Gastrocnemius medialis (tissue), 4 donors: ENCODE results near the gene PKD2L2. TPM values are rescaled to one million over a fixed set of nuclear protein-coding genes. Genes with fewer than 3 reads are reported as not detected.
"Not testable (repeated sequence)": the region's sequence is repeated elsewhere in the genome, so short reads cannot be mapped to it uniquely, and the experiment has no call there.

Experiments
- ATAC-seq, 2 donors: fragments of 150-250 bp; one replicate each; pipeline ENCODE4 v1.9.1; 2016
- DNase-seq, 2 donors: peaks; one replicate each; pipeline ENCODE4 v3.0.0-alpha.2; 2019
- H3K27ac ChIP-seq, 4 donors: fragments of 200-600 bp; sonication (generic); 1 replicate in 1 of 4; 2 replicates in 3 of 4; pipeline ENCODE4 v1.5.1; 2016 to 2018; ENCODE audit warnings: mild to moderate bottlenecking in 2 of 4, moderate library complexity in 1 of 4
- H3K27me3 ChIP-seq, 3 donors: fragments of 200-600 bp; sonication (generic) in 2 of 3; 1 replicate in 1 of 3; 2 replicates in 2 of 3; pipeline versions ENCODE4 v1.5.1 to v1.6.0; 2016 to 2019; ENCODE audit warnings: mild to moderate bottlenecking in 1 of 3, moderate library complexity in 1 of 3
- H3K36me3 ChIP-seq, 2 donors: fragments of 200-600 bp; sonication (generic) in 1 of 2; one replicate each; pipeline ENCODE4 v1.5.1; 2017 to 2018
- H3K4me1 ChIP-seq, 2 donors: fragments of 200-600 bp; sonication (generic) in 1 of 2; one replicate each; pipeline ENCODE4 v1.5.1; 2016 to 2017; ENCODE audit warnings: mild to moderate bottlenecking in 2 of 2
- H3K4me3 ChIP-seq, 4 donors: fragments of 200-600 bp; sonication (generic) in 3 of 4; 1 replicate in 1 of 4; 2 replicates in 3 of 4; pipeline ENCODE4 v1.5.1; 2016 to 2019; ENCODE audit warnings: mild to moderate bottlenecking in 2 of 4
- H3K9me3 ChIP-seq, 3 donors: fragments of 200-600 bp; sonication (generic) in 2 of 3; 1 replicate in 1 of 3; 2 replicates in 2 of 3; pipeline ENCODE4 v1.5.1; 2016 to 2019
- POLR2A ChIP-seq, 2 donors: fragments of 450-650 bp; IDR thresholded peaks; one replicate each; pipeline ENCODE4 v1.6.1; 2017; ENCODE audit warnings: antibody characterized with exemption in 2 of 2, mild to moderate bottlenecking in 2 of 2, moderate library complexity in 2 of 2
- in situ Hi-C, 4 donors: fragments of 200-750 bp; cut with MboI; loops; one replicate each; pipeline versions ENCODE4 v1.15.0 to v1.8.0; 2017; ENCODE audit warnings: low sequenced_read_pairs in 4 of 4
- intact Hi-C: fragments of 100-400 bp; cut with DNase I; formaldehyde crosslinking; loops from one replicate; pipeline ENCODE4 v1.15.1; 2023; ENCODE audit warnings: low total_unique reads
- total RNA-seq, 4 donors: library from RNA; depleted of rRNA; stranded (reverse); fragments of >200 nt; gene quantifications; one replicate each; pipeline versions ENCODE4 v1.1.0 to v1.2.3, GENCODE V29; 2016
- TF ChIP-seq, protein P1 (sequence below), 5 experiments: fragments of 450-650 bp in 3 of 5; fragments of 200-600 bp in 2 of 5; sonication (generic) in 2 of 5; IDR thresholded peaks in 4 of 5; conservative IDR thresholded peaks in 1 of 5; 1 replicate in 4 of 5; 2 replicates in 1 of 5; pipeline ENCODE4 v1.5.1; 2016 to 2019; ENCODE audit warnings: antibody characterized with exemption in 5 of 5, mild to moderate bottlenecking in 3 of 5, moderate library complexity in 3 of 5

PKD2L2 gene
- 1 to 10 TPM in 1 of 4 donors, under 1 TPM in 2, not detected in 1; 0.70 to 4.8 (median 0.94) TPM for total RNA-seq

DNA sequence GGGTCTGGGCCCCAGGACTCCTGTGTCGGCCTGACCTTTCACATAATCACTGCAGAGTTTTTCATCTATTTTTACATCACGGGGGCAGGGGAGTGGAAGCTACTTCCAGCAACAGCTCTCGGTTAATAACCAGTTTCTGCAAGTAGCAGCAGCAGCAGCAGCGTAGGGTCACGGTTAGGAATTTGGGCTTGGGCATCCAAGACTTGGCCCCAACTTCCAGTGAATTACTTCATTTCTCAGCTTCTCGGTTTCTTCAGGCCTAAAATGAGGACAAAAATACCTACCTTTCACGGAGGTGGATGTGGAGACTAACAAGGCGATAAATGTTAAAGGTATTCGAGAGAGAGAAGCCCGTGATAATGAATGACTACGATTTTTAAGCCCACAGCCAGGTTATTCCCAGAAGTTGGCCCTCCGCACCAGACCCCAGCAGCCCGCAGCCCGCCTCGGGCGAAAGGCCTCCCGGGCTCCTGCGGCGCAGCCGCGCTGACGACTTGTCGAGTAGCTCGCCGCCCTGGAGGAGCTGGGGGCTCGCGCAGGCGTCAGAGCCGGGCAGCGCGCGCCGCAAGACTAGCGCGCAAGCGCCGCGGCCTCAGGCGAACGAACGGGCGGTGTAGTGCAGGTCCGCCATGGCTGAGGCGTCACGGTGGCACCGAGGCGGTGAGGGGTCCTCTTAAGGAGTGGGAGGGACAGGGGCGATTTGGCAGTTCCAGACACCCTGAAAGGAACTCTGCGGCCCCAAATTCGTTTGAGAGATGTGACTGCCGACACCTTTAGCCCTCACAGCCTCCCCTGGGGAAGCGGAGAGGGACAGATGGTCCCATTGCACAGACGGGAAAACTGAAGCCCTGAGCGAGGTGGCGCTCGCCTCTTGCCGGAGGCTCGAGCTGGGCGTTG is at the start of gene PKD2L2:
PKD2L2 (plus strand) TSS at position 595 of the 897 bp plus-strand sequence; CDS start at position 630, 35 bp downstream.
- Histone ChIP-seq H3K4me3 (peak within 1 kb of the TSS; percentile 43 to 51 (median 46)), H3K9me3 (no peaks in the 10 kb centered on the region), H3K27ac (peak within 1 kb of the TSS; percentile 88 to 97 (median 92)), H3K36me3 (peaks cover 0 to 38% of the 10 kb centered on the region in 2 donors), H3K4me1 (peaks cover 10 to 40% of the 10 kb centered on the region in 2 donors), H3K27me3 (no peaks in the 10 kb centered on the region)
- intact Hi-C loops: loop anchor here (5.0 kb wide), 1 partner anchor 112 kb away; no protein-coding TSS in a partner anchor
- DNase-seq (peak; percentile 50 to 82), ATAC-seq (peak; percentile 42 to 66)
- in situ Hi-C loops: loop anchor here in 1 of 4 donors (10.0 kb wide), 1 partner anchor 54 kb away; no protein-coding TSS in a partner anchor
- TF ChIP-seq POLR2A (IDR thresholded peaks at IDR 0.05): peak; percentile 41 to 50
- TF ChIP-seq, protein P1, sequence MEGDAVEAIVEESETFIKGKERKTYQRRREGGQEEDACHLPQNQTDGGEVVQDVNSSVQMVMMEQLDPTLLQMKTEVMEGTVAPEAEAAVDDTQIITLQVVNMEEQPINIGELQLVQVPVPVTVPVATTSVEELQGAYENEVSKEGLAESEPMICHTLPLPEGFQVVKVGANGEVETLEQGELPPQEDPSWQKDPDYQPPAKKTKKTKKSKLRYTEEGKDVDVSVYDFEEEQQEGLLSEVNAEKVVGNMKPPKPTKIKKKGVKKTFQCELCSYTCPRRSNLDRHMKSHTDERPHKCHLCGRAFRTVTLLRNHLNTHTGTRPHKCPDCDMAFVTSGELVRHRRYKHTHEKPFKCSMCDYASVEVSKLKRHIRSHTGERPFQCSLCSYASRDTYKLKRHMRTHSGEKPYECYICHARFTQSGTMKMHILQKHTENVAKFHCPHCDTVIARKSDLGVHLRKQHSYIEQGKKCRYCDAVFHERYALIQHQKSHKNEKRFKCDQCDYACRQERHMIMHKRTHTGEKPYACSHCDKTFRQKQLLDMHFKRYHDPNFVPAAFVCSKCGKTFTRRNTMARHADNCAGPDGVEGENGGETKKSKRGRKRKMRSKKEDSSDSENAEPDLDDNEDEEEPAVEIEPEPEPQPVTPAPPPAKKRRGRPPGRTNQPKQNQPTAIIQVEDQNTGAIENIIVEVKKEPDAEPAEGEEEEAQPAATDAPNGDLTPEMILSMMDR (IDR thresholded peaks at IDR 0.05 in 4 of 5, conservative IDR thresholded peaks at IDR 0.05 in 1 of 5): no peak

DNA sequence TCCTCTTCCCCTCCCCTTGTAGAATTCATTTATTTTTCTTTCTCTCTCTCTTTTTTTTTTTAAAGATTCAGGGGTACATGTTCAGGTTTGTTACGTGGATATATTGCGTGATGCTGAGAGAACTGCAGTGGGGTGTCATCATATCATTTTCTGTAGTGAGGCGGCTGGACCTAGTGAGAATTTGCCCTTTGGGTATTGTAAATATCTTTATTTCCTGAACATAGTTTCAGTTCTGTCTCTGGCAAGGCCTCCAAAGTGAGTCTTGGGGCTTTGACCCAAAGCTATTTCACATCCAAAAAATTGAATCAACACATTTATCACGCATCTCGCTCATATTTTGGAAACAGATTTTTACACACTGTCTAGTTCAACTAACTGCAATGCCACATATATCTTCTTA is 47.0 kb upstream of the PKD2L2 start:
- H3K27me3 ChIP-seq: no peaks in the 10 kb centered on the region
- H3K4me3 ChIP-seq: no peak overlapping the region
- in situ Hi-C loops: no loop called here
- H3K4me1 ChIP-seq: peaks cover 53 to 62% of the 10 kb centered on the region in 2 donors
- no peaks in the 10 kb centered on the region for H3K36me3 ChIP-seq
- TF ChIP-seq POLR2A (IDR thresholded peaks at IDR 0.05): no peak
- DNase-seq: no peak
- H3K9me3 ChIP-seq: no peaks in the 10 kb centered on the region
- no peak for ATAC-seq
- intact Hi-C loops: no loop called here
- peak overlapping the region; percentile 73 to 94 (median 92) for H3K27ac ChIP-seq

DNA sequence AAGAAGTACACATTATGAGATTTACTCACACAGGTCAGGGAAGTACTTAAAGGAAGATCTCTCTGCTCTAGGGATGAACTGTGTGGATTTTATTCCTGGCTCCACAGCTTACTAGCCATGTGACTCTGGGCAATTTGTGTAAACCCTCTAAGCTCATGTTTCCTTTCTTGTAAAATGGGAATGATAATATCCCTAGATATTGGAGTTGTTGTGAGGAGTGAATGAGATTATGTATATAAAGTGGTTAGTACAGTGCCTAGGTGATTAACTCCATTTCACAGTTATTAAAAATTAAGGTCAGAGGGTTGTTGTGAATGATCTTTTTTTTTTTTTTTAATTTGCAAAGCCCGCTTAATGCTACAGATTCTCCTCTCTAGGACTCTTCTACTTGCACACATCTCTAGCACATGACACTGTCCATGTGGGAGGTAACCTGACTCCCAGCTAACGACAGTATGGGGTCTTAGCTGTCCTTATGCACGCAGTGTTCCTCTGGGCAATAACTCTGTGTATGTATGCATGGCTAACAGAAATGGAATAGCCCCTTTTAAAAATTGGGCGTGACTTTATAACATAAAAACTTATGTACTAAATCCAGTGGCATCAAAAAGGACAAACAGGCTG is 45.5 kb upstream of the PKD2L2 start:
- intact Hi-C loops: no loop called here
- Histone ChIP-seq H3K4me1 (peaks cover 44 to 63% of the 10 kb centered on the region in 2 donors), H3K9me3 (no peaks in the 10 kb centered on the region), H3K4me3 (no peak overlapping the region), H3K36me3 (no peaks in the 10 kb centered on the region), H3K27ac (peak overlapping the region; percentile 92 to 94 (median 92)), H3K27me3 (no peaks in the 10 kb centered on the region)
- DNase-seq (no peak), ATAC-seq (peak in 1 of 2 donors; percentile 20)
- no peak for TF ChIP-seq POLR2A (IDR thresholded peaks at IDR 0.05)
- TF ChIP-seq, protein P1 (IDR thresholded peaks at IDR 0.05 in 4 of 5, conservative IDR thresholded peaks at IDR 0.05 in 1 of 5): no peak
- in situ Hi-C loops: no loop called here

DNA sequence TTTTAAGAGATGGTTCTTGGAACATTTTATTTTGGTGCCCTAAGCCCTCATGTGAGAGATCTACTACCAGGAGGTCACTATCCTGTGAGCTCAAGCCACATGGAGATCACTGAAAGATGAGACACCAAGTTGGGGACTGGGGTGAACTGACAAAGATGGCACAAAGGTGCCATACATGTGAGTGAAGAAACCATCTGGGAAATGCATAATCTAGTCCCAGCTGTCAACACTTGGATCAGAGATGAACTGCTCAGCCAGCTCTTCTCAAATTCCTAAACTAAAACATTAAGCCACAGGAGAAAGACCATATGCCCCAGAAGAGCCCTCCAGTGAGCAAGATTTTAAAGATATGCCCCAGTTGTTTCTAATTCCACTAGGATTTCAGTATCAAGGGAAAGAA is 43.8 kb upstream of the PKD2L2 start:
- peaks cover 39 to 57% of the 10 kb centered on the region in 2 donors for H3K4me1 ChIP-seq
- no peaks in the 10 kb centered on the region for H3K36me3 ChIP-seq
- TF ChIP-seq, protein P1 (IDR thresholded peaks at IDR 0.05 in 4 of 5, conservative IDR thresholded peaks at IDR 0.05 in 1 of 5): no peak
- peak in 1 of 2 donors; percentile 29 for TF ChIP-seq POLR2A (IDR thresholded peaks at IDR 0.05)
- intact Hi-C loops (no loop called here), in situ Hi-C loops (no loop called here)
- no peak overlapping the region for H3K4me3 ChIP-seq
- ATAC-seq: peak; percentile 82 to 85
- no peaks in the 10 kb centered on the region for H3K27me3 ChIP-seq
- peak overlapping the region; percentile 92 to 94 (median 92) for H3K27ac ChIP-seq
- H3K9me3 ChIP-seq: no peaks in the 10 kb centered on the region
- DNase-seq: peak; percentile 62 to 77

DNA sequence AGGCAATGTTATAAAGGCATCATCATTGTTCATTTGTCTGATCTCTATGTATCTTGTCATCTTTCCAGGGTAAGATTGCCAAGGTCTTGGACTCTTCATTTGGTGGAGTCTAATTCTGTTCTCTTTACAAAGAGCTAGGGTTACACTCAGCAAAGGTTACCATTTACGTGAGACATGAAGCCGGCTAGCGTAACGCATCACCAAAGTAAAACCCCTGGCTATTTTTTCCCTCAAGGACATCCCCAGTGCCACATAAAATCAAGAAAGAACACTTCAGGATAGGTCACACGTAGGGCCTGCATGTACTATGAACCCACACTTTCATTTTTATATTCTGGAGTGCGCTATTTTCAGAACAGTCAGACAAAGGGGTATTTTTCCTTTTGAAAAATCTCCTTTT is 41.6 kb upstream of the PKD2L2 start:
- H3K36me3 ChIP-seq: no peaks in the 10 kb centered on the region
- in situ Hi-C loops: no loop called here
- H3K4me3 ChIP-seq: peak overlapping the region; percentile 20 to 33 (median 28)
- H3K27ac ChIP-seq: peak overlapping the region; percentile 92 to 94 (median 92)
- TF ChIP-seq POLR2A (IDR thresholded peaks at IDR 0.05): peak; percentile 40 to 68
- TF ChIP-seq, protein P1 (IDR thresholded peaks at IDR 0.05 in 4 of 5, conservative IDR thresholded peaks at IDR 0.05 in 1 of 5): no peak
- intact Hi-C loops: no loop called here
- H3K9me3 ChIP-seq: no peaks in the 10 kb centered on the region
- DNase-seq: peak; percentile 23 to 81
- no peaks in the 10 kb centered on the region for H3K27me3 ChIP-seq
- peak; percentile 82 to 90 for ATAC-seq
- H3K4me1 ChIP-seq: peaks cover 26 to 47% of the 10 kb centered on the region in 2 donors

DNA sequence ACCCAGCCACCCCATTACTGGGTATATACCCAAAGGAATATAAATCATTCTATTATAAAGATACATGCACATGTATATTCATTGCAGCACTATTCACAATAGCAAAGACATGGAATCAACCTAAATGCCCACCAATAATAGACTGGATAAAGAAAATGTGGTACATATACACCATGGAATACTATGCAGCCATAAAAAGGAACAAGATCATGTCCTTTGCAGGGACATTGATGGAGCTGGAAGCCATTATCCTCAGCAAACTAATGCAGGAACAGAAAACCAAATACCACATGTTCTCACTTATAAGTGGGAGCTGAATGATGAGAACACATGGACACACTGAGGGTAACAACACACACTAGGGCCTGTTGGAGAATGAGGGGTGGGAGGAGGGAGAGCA is 36.1 kb upstream of the PKD2L2 start:
- peaks cover 27 to 28% of the 10 kb centered on the region in 2 donors for H3K4me1 ChIP-seq
- H3K4me3 ChIP-seq, H3K27ac ChIP-seq, H3K27me3 ChIP-seq, H3K9me3 ChIP-seq, DNase-seq, ATAC-seq, H3K36me3 ChIP-seq, in situ Hi-C loops, intact Hi-C loops: not testable (repeated sequence)
